ENCODE results near the gene FSHR.

- TF ChIP-seq GLIS3 (CRISPR knock-in tag; IDR thresholded peaks at IDR 0.05) (no peak), SNAI2 (CRISPR knock-in tag; IDR thresholded peaks at IDR 0.05) (no peak), RARB (CRISPR knock-in tag; IDR thresholded peaks at IDR 0.05) (no peak), ZNF8 (CRISPR knock-in tag; IDR thresholded peaks at IDR 0.05) (no peak), CREB5 (CRISPR knock-in tag; IDR thresholded peaks at IDR 0.05; ENCODE audit: low read depth) (no peak)
Observed at GRCh38 chr2:48991415-48992131, 162.7 kb downstream of the FSHR start.

Measured in SK-N-SH treated with all-trans-retinoic acid at 6 μM for 48 hours (cell line).